Measurements from ENCODE around the gene SCN2B. TPM values are rescaled to one million over a fixed set of nuclear protein-coding genes. Genes with fewer than 3 reads are reported as not detected.

The SCN2B gene
- total RNA-seq, 2 experiments from 2014 or later: not detected

- CTCF ChIA-PET: interaction anchor here (1.0 to 4.7 kb wide), 11 partner anchors 9 to 81 kb away, joined by 3 to 28 read pairs (median 10); partner anchors contain the start of genes JAML and MPZL3
- Mint-ChIP-seq H3K9me3 (ENCODE audit: low read depth) (no peaks in the 10 kb centered on the region), H3K27ac (peak overlapping the region; percentile 98), H3K27me3 (no peaks in the 10 kb centered on the region), H3K4me3 (peak overlapping the region; percentile 79), H3K4me1 (peaks cover 93% of the 10 kb centered on the region), H3K36me3 (peaks cover 61% of the 10 kb centered on the region)
- DNase-seq (no peak), ATAC-seq (no peak)
Observed at GRCh38 chr11:118214210-118214914, 37.9 kb upstream of the SCN2B start.

GRCh38 chr11:118213781-118214180 lies 37.3 kb upstream of the SCN2B start:
- no peaks in the 10 kb centered on the region for H3K9me3 Mint-ChIP-seq (ENCODE audit: low read depth)
- no peaks in the 10 kb centered on the region for H3K27me3 Mint-ChIP-seq
- H3K4me1 Mint-ChIP-seq: peaks cover 93% of the 10 kb centered on the region
- CTCF ChIA-PET: interaction anchor here (1.1 to 4.7 kb wide), 10 partner anchors 9 to 82 kb away, joined by 3 to 28 read pairs (median 10); partner anchors contain the start of genes JAML and MPZL3
- H3K27ac Mint-ChIP-seq: peak overlapping the region; percentile 98
- peak overlapping the region; percentile 79 for H3K4me3 Mint-ChIP-seq
- no peak for ATAC-seq
- H3K36me3 Mint-ChIP-seq: peaks cover 61% of the 10 kb centered on the region
- no peak for DNase-seq

DNA sequence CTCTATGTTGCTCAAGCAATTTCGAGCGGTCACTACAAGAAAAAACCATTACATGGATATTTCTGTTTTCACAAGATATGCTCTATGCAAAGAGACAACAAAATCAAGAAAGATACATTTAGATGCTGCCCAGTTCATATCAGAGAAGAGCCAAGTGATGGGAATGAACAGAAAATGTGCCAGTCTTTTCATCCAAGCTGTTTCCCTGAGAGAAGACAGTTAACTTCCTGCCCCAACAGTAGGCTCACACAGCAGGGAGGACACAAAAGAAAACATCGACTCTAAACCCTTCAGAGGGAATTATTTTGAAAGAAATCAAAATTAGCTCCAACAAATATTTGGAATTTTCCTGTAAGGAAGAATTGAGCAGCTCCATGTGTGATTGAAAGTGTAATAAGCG lies 36.8 kb upstream of the SCN2B start:
- peaks cover 59% of the 10 kb centered on the region for H3K36me3 Mint-ChIP-seq
- H3K27ac Mint-ChIP-seq: peak overlapping the region; percentile 98
- CTCF ChIA-PET: interaction anchor here (1.3 to 4.7 kb wide), 7 partner anchors 8 to 82 kb away, joined by 6 to 28 read pairs (median 16); partner anchors contain the start of gene JAML
- H3K4me1 Mint-ChIP-seq: peaks cover 91% of the 10 kb centered on the region
- ATAC-seq: no peak
- no peaks in the 10 kb centered on the region for H3K9me3 Mint-ChIP-seq (ENCODE audit: low read depth)
- no peak for DNase-seq
- H3K27me3 Mint-ChIP-seq: no peaks in the 10 kb centered on the region
- peak overlapping the region; percentile 79 for H3K4me3 Mint-ChIP-seq

DNA sequence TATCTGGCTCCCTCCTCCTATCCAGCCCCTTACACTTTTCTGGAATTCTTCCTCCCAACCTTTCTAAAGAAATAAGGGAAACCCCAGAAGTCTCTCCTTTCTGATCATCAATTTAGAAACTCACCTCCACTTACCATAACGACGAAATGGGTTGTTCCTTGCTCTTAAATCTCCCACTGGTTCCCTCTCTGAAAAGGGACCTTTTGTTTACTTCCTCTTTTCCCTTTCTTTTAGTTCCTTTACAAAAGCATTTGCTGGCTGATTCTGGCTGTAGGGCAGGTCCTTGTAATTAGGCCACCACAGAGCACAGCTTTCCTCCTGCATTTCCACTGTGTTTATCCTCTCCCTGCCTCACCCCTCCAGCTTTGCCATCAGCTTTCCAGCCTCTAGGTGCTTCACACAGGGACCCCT lies 36.3 kb upstream of the SCN2B start:
- CTCF ChIA-PET: interaction anchor here (1.3 to 4.3 kb wide), 5 partner anchors 10 to 34 kb away, joined by 6 to 28 read pairs (median 10); partner anchors contain the start of gene JAML
- ATAC-seq: no peak
- Mint-ChIP-seq H3K4me1 (peaks cover 91% of the 10 kb centered on the region), H3K9me3 (ENCODE audit: low read depth) (no peaks in the 10 kb centered on the region), H3K27me3 (no peaks in the 10 kb centered on the region), H3K36me3 (peaks cover 62% of the 10 kb centered on the region), H3K4me3 (no peak overlapping the region), H3K27ac (peak overlapping the region; percentile 98)
- DNase-seq: no peak

- H3K27ac Mint-ChIP-seq: peak overlapping the region; percentile 0
- H3K27me3 Mint-ChIP-seq: no peaks in the 10 kb centered on the region
- DNase-seq: no peak
- H3K4me1 Mint-ChIP-seq: peaks cover 90% of the 10 kb centered on the region
- H3K36me3 Mint-ChIP-seq: peaks cover 63% of the 10 kb centered on the region
- H3K9me3 Mint-ChIP-seq (ENCODE audit: low read depth): no peaks in the 10 kb centered on the region
- CTCF ChIA-PET: interaction anchor here (1.2 to 4.3 kb wide), 5 partner anchors 11 to 84 kb away, joined by 3 to 28 read pairs (median 7); partner anchors contain the start of gene JAML
- no peak overlapping the region for H3K4me3 Mint-ChIP-seq
- no peak for ATAC-seq
Observed at GRCh38 chr11:118212131-118212725, 35.8 kb upstream of the SCN2B start.

DNA sequence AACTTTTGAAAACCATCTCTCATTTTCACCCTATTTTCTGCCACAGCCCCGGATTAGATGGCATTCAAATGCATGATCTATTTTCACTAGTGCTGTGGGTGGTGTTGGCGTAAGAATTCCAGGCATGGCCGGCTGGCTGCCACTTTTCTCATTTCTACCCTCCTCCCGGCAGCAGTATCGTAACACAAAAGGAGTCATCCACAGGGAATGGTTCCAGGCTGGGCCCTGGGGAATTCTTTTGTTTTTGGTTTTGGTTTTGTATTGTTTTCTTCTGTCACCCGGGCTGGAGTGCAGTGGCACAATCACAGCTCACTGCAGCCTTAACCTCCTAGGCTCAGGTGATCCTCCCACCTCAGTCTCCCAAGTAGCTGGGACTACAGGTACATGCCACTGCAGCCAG lies 34.6 kb upstream of the SCN2B start:
- ATAC-seq (no peak), DNase-seq (no peak)
- H3K9me3 Mint-ChIP-seq (ENCODE audit: low read depth): no peaks in the 10 kb centered on the region
- H3K4me1 Mint-ChIP-seq: peaks cover 92% of the 10 kb centered on the region
- no peaks in the 10 kb centered on the region for H3K27me3 Mint-ChIP-seq
- no peak overlapping the region for H3K4me3 Mint-ChIP-seq
- CTCF ChIA-PET: interaction anchor here (1.0 to 4.3 kb wide), 4 partner anchors 12 to 35 kb away, joined by 3 to 28 read pairs (median 14); partner anchors contain the start of gene JAML
- peaks cover 72% of the 10 kb centered on the region for H3K36me3 Mint-ChIP-seq
- H3K27ac Mint-ChIP-seq: peak overlapping the region; percentile 9

DNA sequence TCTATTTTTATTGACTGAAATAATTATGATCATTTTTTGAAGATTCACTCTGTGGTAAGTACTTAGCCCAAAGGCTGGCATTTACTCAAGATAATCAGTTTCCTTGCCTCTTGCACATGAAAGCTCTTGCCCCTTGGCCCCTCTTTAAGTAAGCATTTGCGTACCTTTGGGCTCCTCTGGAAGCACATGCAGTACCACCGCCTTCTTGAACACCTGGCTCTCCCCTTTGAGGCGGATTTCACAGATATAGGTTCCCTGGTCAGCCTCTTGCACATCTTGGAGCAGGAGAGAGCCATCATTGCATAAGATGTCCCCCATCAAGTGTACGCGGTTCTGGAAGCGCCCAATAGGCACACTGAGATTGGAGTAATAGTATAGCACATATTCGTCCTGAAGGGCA lies 33.9 kb upstream of the SCN2B start:
- no peak for DNase-seq
- peaks cover 92% of the 10 kb centered on the region for H3K4me1 Mint-ChIP-seq
- ATAC-seq: no peak
- CTCF ChIA-PET: interaction anchor here (1.0 kb wide), 1 partner anchor 16 kb away, joined by 3 read pairs; no protein-coding TSS in a partner anchor
- H3K27ac Mint-ChIP-seq: no peak overlapping the region
- H3K36me3 Mint-ChIP-seq: peaks cover 77% of the 10 kb centered on the region
- H3K27me3 Mint-ChIP-seq: no peaks in the 10 kb centered on the region
- H3K9me3 Mint-ChIP-seq (ENCODE audit: low read depth): no peaks in the 10 kb centered on the region
- no peak overlapping the region for H3K4me3 Mint-ChIP-seq

DNA sequence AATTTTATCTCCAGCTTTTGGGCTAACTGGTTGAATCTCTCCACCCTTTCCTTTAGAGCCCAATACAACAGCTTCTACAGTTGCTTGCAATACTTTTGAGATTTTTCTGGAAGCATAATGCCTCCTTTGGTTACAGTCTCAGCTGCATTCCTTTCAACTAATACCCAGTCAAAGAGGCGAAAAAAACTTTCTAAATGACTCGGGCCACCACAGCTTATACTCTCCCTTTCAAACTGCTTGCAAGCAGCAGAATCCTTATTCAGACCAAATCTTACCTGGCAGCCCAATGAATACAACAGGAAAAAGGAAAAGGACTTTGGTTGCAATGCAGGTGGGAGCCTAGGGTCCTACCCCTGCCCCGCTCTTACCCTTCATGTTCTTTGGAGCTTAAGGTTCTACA lies 32.6 kb upstream of the SCN2B start:
- no peak overlapping the region for H3K4me3 Mint-ChIP-seq
- H3K36me3 Mint-ChIP-seq: peaks cover 77% of the 10 kb centered on the region
- H3K27ac Mint-ChIP-seq: peak overlapping the region; percentile 41
- CTCF ChIA-PET: interaction anchor here (0.7 to 2.8 kb wide), 4 partner anchors 9 to 18 kb away, joined by 3 to 12 read pairs (median 8); no protein-coding TSS in a partner anchor
- H3K27me3 Mint-ChIP-seq: no peaks in the 10 kb centered on the region
- no peaks in the 10 kb centered on the region for H3K9me3 Mint-ChIP-seq (ENCODE audit: low read depth)
- peaks cover 81% of the 10 kb centered on the region for H3K4me1 Mint-ChIP-seq
- DNase-seq (no peak), ATAC-seq (no peak)

- H3K36me3 Mint-ChIP-seq: peaks cover 61% of the 10 kb centered on the region
- peaks cover 62% of the 10 kb centered on the region for H3K4me1 Mint-ChIP-seq
- ATAC-seq (no peak), DNase-seq (no peak)
- no peak overlapping the region for H3K4me3 Mint-ChIP-seq
- no peaks in the 10 kb centered on the region for H3K27me3 Mint-ChIP-seq
- no peaks in the 10 kb centered on the region for H3K9me3 Mint-ChIP-seq (ENCODE audit: low read depth)
- CTCF ChIA-PET: interaction anchor here (1.0 to 2.8 kb wide), 3 partner anchors 9 to 20 kb away, joined by 3 to 11 read pairs (median 4); no protein-coding TSS in a partner anchor
- peak overlapping the region; percentile 85 for H3K27ac Mint-ChIP-seq
Observed at GRCh38 chr11:118207079-118207478, 30.6 kb upstream of the SCN2B start.

DNA sequence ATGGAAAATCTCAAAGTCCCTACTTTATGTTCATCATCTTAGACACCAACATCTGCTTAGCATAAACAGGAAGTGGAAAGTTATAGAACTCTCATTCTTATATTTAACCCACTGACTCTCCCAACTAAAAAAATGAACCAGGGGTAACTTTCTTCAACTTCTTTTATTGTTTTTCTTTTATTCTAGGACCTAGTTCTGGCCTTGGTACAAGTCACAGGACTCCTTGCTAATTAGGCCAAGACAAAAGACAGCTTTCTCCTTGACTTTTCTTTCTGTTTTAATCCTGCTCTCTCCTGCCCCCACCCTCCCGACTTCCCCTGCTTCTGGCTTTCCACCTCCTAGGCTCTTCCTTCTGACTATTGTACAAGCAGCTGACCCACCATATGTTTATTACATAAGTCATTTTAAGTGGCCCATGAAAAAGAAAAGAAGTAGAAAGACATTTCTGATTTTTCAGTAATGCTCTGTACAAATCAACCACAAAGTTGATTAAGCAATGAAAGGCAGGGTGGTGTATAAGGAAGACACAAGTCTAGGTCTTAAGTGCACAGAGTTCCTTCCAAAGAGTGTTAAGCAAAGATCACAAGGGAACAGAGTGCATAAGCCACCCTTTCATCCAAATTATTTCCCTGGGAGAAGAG lies 30.1 kb upstream of the SCN2B start:
- Mint-ChIP-seq H3K36me3 (peaks cover 56% of the 10 kb centered on the region), H3K9me3 (ENCODE audit: low read depth) (no peaks in the 10 kb centered on the region), H3K27ac (peak overlapping the region; percentile 85), H3K4me1 (peaks cover 56% of the 10 kb centered on the region), H3K27me3 (no peaks in the 10 kb centered on the region), H3K4me3 (peak overlapping the region; percentile 13)
- ATAC-seq (no peak), DNase-seq (no peak)
- CTCF ChIA-PET: interaction anchor here (0.9 to 2.7 kb wide), 5 partner anchors 8 to 15 kb away, joined by 3 to 11 read pairs (median 4); no protein-coding TSS in a partner anchor

DNA sequence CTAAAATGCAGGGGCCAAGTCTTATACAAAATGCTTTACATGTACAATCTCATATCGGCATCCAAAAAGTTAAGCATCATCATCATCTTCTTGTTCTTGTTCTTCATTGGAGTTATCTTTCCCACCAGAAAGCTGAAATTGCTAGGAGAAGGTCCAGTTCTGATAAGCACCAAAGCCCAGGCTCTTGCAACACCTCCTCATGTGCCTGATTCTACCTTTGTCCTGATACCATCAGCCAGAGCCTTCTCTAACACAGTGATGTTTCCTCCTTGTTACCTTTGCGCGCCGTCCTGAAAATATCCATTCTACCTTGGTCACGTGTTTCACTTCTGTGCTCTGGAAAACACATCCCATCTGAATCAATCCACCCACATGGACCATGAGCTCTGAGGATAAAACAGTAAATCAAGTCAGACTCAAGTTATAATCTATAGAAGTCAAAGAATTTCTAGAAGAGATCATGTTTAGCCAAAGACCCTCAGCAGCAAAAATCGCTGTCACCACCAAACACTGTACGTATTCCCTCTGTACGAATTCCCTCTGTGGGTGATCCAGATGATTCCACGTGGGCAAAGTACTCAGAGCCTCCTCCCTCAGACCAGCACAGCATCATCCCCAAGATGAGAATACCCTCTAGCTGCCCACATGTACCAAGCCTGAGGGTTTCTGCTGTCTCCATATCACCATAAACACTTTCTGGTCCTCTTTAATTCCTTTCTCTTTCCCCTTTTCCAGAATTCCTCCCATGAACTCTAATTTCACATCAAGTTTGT lies 29.4 kb upstream of the SCN2B start:
- no peak for ATAC-seq
- H3K4me1 Mint-ChIP-seq: peaks cover 50% of the 10 kb centered on the region
- CTCF ChIA-PET: interaction anchor here (0.9 to 2.7 kb wide), 5 partner anchors 7 to 16 kb away, joined by 3 to 11 read pairs (median 4); no protein-coding TSS in a partner anchor
- H3K4me3 Mint-ChIP-seq: peak overlapping the region; percentile 13
- DNase-seq: no peak
- peak overlapping the region; percentile 85 for H3K27ac Mint-ChIP-seq
- peaks cover 49% of the 10 kb centered on the region for H3K36me3 Mint-ChIP-seq
- no peaks in the 10 kb centered on the region for H3K9me3 Mint-ChIP-seq (ENCODE audit: low read depth)
- H3K27me3 Mint-ChIP-seq: no peaks in the 10 kb centered on the region

DNA sequence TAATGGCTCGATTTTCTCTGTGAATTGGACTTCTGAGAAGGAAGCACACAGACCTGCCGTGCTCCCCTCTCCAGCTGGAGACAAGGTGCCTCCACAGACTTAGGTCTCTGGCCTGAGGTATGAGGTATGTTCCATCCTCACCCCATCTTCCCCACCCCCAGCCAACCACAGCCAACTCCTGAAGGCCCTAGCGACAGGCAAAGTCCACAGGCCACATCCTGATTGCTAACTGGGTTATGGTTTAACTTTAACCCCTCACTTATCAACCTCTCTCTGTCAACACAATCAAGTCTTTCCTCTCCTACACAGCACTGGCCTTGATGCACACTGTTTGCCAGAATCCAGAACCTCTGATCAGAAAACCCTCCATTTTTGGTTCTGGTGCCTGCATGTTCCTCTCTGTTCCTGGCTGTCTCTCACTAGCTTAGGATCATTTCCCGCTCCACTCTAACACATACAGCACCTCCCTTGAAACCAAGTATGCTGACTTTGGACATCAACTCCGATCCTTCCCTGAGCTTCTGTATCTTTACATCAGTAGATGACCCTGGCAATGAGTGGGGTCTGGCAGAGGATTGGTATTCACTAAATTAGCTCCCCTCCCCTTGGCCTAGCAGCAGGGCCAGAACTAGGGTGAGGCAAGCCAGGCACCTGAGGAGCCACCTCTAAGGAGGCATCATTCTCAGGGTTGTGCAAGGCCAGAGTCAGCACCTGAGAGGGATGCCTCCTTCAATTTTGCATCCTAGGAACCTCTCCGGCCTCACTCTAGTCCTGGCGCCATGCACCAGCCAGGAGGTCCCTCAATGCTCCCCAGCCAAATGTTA lies 26.4 kb upstream of the SCN2B start:
- CTCF ChIA-PET: interaction anchor here (0.8 to 2.1 kb wide), 28 partner anchors 11 to 395 kb away, joined by 3 to 29 read pairs (median 4); partner anchors contain the start of genes JAML, MPZL3 and UBE4A
- Mint-ChIP-seq H3K36me3 (peaks cover 38% of the 10 kb centered on the region), H3K27ac (no peak overlapping the region), H3K9me3 (ENCODE audit: low read depth) (no peaks in the 10 kb centered on the region), H3K27me3 (no peaks in the 10 kb centered on the region), H3K4me1 (peaks cover 40% of the 10 kb centered on the region), H3K4me3 (no peak overlapping the region)
- ATAC-seq: peak; percentile 57
- peak; percentile 95 for DNase-seq

All from activated CD8-positive, alpha-beta memory T cell treated with anti-CD3 and anti-CD28 coated beads, Interleukin-2, amount 10 ng/mL, durations not matched to agents 7 days and 5 days (primary cell).